ENCODE results near the gene MDK.

- TF ChIP-seq CTCF (conservative IDR thresholded peaks at IDR 0.05; ENCODE audit: low read depth in 2 of 2) (no peak), POLR2AphosphoS5 (IDR thresholded peaks at IDR 0.05; ENCODE audit: low read depth) (no peak), NANOG (IDR thresholded peaks at IDR 0.05; ENCODE audit: borderline replicate concordance) (no peak), EZH2 (IDR thresholded peaks at IDR 0.05; ENCODE audit: low read depth, unreplicated experiment) (no peak), EZH2phosphoT487 (IDR thresholded peaks at IDR 0.05; ENCODE audit: unreplicated experiment) (no peak), ZNF331 (CRISPR knock-in tag; IDR thresholded peaks at IDR 0.05; ENCODE audit: low read depth) (no peak), JUNB (IDR thresholded peaks at IDR 0.05; ENCODE audit: unreplicated experiment) (no peak)
- TF ChIP-seq, protein P1, sequence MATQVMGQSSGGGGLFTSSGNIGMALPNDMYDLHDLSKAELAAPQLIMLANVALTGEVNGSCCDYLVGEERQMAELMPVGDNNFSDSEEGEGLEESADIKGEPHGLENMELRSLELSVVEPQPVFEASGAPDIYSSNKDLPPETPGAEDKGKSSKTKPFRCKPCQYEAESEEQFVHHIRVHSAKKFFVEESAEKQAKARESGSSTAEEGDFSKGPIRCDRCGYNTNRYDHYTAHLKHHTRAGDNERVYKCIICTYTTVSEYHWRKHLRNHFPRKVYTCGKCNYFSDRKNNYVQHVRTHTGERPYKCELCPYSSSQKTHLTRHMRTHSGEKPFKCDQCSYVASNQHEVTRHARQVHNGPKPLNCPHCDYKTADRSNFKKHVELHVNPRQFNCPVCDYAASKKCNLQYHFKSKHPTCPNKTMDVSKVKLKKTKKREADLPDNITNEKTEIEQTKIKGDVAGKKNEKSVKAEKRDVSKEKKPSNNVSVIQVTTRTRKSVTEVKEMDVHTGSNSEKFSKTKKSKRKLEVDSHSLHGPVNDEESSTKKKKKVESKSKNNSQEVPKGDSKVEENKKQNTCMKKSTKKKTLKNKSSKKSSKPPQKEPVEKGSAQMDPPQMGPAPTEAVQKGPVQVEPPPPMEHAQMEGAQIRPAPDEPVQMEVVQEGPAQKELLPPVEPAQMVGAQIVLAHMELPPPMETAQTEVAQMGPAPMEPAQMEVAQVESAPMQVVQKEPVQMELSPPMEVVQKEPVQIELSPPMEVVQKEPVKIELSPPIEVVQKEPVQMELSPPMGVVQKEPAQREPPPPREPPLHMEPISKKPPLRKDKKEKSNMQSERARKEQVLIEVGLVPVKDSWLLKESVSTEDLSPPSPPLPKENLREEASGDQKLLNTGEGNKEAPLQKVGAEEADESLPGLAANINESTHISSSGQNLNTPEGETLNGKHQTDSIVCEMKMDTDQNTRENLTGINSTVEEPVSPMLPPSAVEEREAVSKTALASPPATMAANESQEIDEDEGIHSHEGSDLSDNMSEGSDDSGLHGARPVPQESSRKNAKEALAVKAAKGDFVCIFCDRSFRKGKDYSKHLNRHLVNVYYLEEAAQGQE (IDR thresholded peaks at IDR 0.05; ENCODE audit: unreplicated experiment), result no peak
These were observed 36.2 kb downstream of the MDK start for GRCh38 chr11:46417711-46418110.

All from GM23338 (cell line).